Liver (tissue), 9 donors: ENCODE results near the gene CUL1. TPM values are rescaled to one million over a fixed set of nuclear protein-coding genes. Genes with fewer than 3 reads are reported as not detected.

Experiments used
- DNase-seq: peaks from one replicate; pipeline ENCODE4 v3.0.0-alpha.2; 2017; ENCODE audit warnings: low spot score
- H3K27ac ChIP-seq, 2 donors: one replicate each; pipeline ENCODE4 v1.7.0; 2013; ENCODE audit warnings: inconsistent platforms in 2 of 2, low read length in 2 of 2, control low read depth in 1 of 2, low read depth in 1 of 2, mild to moderate bottlenecking in 1 of 2
- H3K27me3 ChIP-seq, 4 donors: one replicate each; pipeline versions ENCODE4 v1.6.1 to v1.7.0; 2013; ENCODE audit warnings: low read length in 3 of 4, inconsistent platforms in 1 of 4, mild to moderate bottlenecking in 1 of 4, moderate library complexity in 1 of 4; ENCODE audit not compliant: control insufficient read depth in 4 of 4, insufficient read depth in 4 of 4
- H3K36me3 ChIP-seq, 4 donors: one replicate each; pipeline versions ENCODE4 v1.6.1 to v1.7.0; 2013; ENCODE audit warnings: low read length in 3 of 4, mild to moderate bottlenecking in 3 of 4, low read depth in 1 of 4, moderate library complexity in 1 of 4; ENCODE audit not compliant: control insufficient read depth in 4 of 4, insufficient read depth in 3 of 4
- H3K4me1 ChIP-seq, 4 donors: one replicate each; pipeline versions ENCODE4 v1.6.1 to v1.7.0; 2013; ENCODE audit warnings: low read length in 3 of 4, mild to moderate bottlenecking in 3 of 4, moderate library complexity in 1 of 4; ENCODE audit not compliant: control insufficient read depth in 4 of 4, insufficient read depth in 4 of 4
- H3K4me3 ChIP-seq, 3 donors: one replicate each; pipeline versions ENCODE4 v1.6.1 to v1.7.0; 2013; ENCODE audit warnings: low read length in 3 of 3, control low read depth in 1 of 3, low read depth in 1 of 3, mild to moderate bottlenecking in 1 of 3
- H3K9ac ChIP-seq, 2 donors: one replicate each; pipeline ENCODE4 v1.7.0; 2013; ENCODE audit warnings: low read length in 2 of 2, mild to moderate bottlenecking in 2 of 2, moderate library complexity in 2 of 2, control low read depth in 1 of 2, low read depth in 1 of 2
- H3K9me3 ChIP-seq, 4 donors: one replicate each; pipeline versions ENCODE4 v1.6.1 to v1.7.0; 2013; ENCODE audit warnings: low read length in 3 of 4; ENCODE audit not compliant: control insufficient read depth in 4 of 4
- EGR1 ChIP-seq, 2 donors: IDR thresholded peaks; 2 replicates each; pipeline ENCODE4 v1.6.1; 2016 to 2018; ENCODE audit warnings: antibody characterized with exemption in 2 of 2, low read depth in 2 of 2
- FOXA1 ChIP-seq: IDR thresholded peaks from 2 replicates; pipeline ENCODE4 v1.6.1; 2016; ENCODE audit warnings: antibody characterized with exemption
- FOXA2 ChIP-seq: IDR thresholded peaks from 2 replicates; pipeline ENCODE4 v1.6.1; 2016; ENCODE audit warnings: antibody characterized with exemption
- GABPA ChIP-seq, 2 donors: IDR thresholded peaks in 1 of 2; conservative IDR thresholded peaks in 1 of 2; 2 replicates each; pipeline ENCODE4 v1.6.1; 2016; ENCODE audit warnings: antibody characterized with exemption in 2 of 2, mild to moderate bottlenecking in 1 of 2, moderate library complexity in 1 of 2
- HNF4A ChIP-seq, 2 donors: conservative IDR thresholded peaks; 2 replicates each; pipeline ENCODE4 v1.6.1; 2016; ENCODE audit warnings: antibody characterized with exemption in 2 of 2, mild to moderate bottlenecking in 2 of 2
- HNF4G ChIP-seq: IDR thresholded peaks from 2 replicates; pipeline ENCODE4 v1.6.1; 2016; ENCODE audit warnings: antibody characterized with exemption
- JUND ChIP-seq, 2 donors: IDR thresholded peaks; 2 replicates each; pipeline ENCODE4 v1.6.1; 2016; ENCODE audit warnings: antibody characterized with exemption in 2 of 2
- NR2F2 ChIP-seq: IDR thresholded peaks from 2 replicates; pipeline ENCODE4 v1.6.1; 2016; ENCODE audit warnings: antibody characterized with exemption
- RAD21 ChIP-seq, 2 donors: IDR thresholded peaks; 2 replicates each; pipeline ENCODE4 v1.6.1; 2016; ENCODE audit warnings: antibody characterized with exemption in 2 of 2, mild to moderate bottlenecking in 2 of 2
- RXRA ChIP-seq, 2 donors: IDR thresholded peaks; 2 replicates each; pipeline ENCODE4 v1.6.1; 2017 to 2018; ENCODE audit warnings: antibody characterized with exemption in 2 of 2, mild to moderate bottlenecking in 1 of 2
- SP1 ChIP-seq: IDR thresholded peaks from 2 replicates; pipeline ENCODE4 v1.6.1; 2018; ENCODE audit warnings: antibody characterized with exemption, mild to moderate bottlenecking
- TAF1 ChIP-seq: conservative IDR thresholded peaks from 2 replicates; pipeline ENCODE4 v1.6.1; 2016; ENCODE audit warnings: antibody characterized with exemption, mild to moderate bottlenecking
- YY1 ChIP-seq: IDR thresholded peaks from 2 replicates; pipeline ENCODE4 v1.6.1; 2016; ENCODE audit warnings: antibody characterized with exemption, mild to moderate bottlenecking
- WGBS: extraction: QIAGEN DNeasy Blood & Tissue Kit; methylation state at CpG from one replicate; pipeline ENCODE4 v1.1.7; 2013; 5-methylcytosine and 5-hydroxymethylcytosine counted together
- polyA plus RNA-seq, 2 donors: library from polyadenylated mRNA; stranded (reverse) in 1 of 2; unstranded in 1 of 2; fragments of 200-250 nt in 1 of 2; fragments of >200 nt in 1 of 2; fragmentation: Nextera tagmentation in 1 of 2; extraction: Ambion mirVana in 1 of 2; gene quantifications; one replicate each; pipeline versions ENCODE4 v1.2.1 to v1.2.3, GENCODE V29; 2013 to 2015
- total RNA-seq, 2 donors: library from RNA; depleted of rRNA; stranded (reverse); fragments of >200 nt; gene quantifications; one replicate each; pipeline ENCODE4 v1.2.3, GENCODE V29; 2014
- TF ChIP-seq, protein P1 (sequence below): IDR thresholded peaks from 2 replicates; pipeline ENCODE4 v1.6.1; 2016; ENCODE audit warnings: antibody characterized with exemption
- TF ChIP-seq, protein P2 (sequence below): IDR thresholded peaks from 2 replicates; pipeline ENCODE4 v1.6.1; 2016; ENCODE audit warnings: antibody characterized with exemption
- TF ChIP-seq, protein P3 (sequence below): fragments of 150-350 bp; IDR thresholded peaks from 2 replicates; pipeline ENCODE4 v1.5.1; 2017; ENCODE audit warnings: improper control_type of control experiment, low read depth, low read length; ENCODE audit not compliant: missing input control
- TF ChIP-seq, protein P4 (sequence below): IDR thresholded peaks from 2 replicates; pipeline ENCODE4 v1.6.1; 2016; ENCODE audit warnings: antibody characterized with exemption
- TF ChIP-seq, protein P5 (sequence below): IDR thresholded peaks from 2 replicates; pipeline ENCODE4 v1.6.1; 2016; ENCODE audit warnings: antibody characterized with exemption, mild to moderate bottlenecking
- donor health status: healthy.
- donor health status: healthy.
- donor health status: healthy.
- donor health status: healthy.
- donor health status: healthy.

The CUL1 gene
- total and polyA plus RNA-seq, 4 donors: 21.7 to 56.7 (median 26.7) TPM

DNA sequence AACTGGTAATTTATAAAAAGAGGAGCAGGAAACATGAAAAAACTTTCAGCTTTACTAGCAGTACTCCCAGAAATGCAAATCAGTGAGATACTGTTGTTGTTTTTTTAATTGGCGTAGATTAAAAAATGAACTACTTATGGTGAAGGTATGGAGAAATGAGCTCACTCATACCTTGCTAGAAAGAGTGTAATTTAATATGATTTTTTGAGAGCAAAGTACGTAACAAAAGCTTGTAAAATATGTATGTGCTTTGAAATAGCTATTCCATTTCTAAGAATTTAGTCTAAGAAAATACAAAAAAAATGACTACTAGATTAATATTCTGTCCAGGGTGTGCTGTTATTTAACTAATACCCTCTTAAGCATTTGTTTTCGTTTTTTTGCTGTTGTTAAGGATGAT is 5.5 kb downstream of the CUL1 start:
- H3K27ac ChIP-seq: no peak overlapping the region
- no peak for TF ChIP-seq GABPA (IDR thresholded peaks at IDR 0.05 in 1 of 2, conservative IDR thresholded peaks at IDR 0.05 in 1 of 2)
- no peak for TF ChIP-seq SP1
- no peak for TF ChIP-seq FOXA1
- TF ChIP-seq, protein P1, sequence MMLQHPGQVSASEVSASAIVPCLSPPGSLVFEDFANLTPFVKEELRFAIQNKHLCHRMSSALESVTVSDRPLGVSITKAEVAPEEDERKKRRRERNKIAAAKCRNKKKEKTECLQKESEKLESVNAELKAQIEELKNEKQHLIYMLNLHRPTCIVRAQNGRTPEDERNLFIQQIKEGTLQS: no peak
- TF ChIP-seq TAF1: no peak
- TF ChIP-seq, protein P2, sequence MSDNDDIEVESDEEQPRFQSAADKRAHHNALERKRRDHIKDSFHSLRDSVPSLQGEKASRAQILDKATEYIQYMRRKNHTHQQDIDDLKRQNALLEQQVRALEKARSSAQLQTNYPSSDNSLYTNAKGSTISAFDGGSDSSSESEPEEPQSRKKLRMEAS: no peak
- no peak for TF ChIP-seq RAD21 (IDR thresholded peaks at IDR 0.05)
- no peak for TF ChIP-seq EGR1 (IDR thresholded peaks at IDR 0.05; ENCODE audit: low read depth in 2 of 2)
- TF ChIP-seq FOXA2: no peak
- TF ChIP-seq HNF4G: no peak
- TF ChIP-seq RXRA (IDR thresholded peaks at IDR 0.05): no peak
- TF ChIP-seq, protein P3, sequence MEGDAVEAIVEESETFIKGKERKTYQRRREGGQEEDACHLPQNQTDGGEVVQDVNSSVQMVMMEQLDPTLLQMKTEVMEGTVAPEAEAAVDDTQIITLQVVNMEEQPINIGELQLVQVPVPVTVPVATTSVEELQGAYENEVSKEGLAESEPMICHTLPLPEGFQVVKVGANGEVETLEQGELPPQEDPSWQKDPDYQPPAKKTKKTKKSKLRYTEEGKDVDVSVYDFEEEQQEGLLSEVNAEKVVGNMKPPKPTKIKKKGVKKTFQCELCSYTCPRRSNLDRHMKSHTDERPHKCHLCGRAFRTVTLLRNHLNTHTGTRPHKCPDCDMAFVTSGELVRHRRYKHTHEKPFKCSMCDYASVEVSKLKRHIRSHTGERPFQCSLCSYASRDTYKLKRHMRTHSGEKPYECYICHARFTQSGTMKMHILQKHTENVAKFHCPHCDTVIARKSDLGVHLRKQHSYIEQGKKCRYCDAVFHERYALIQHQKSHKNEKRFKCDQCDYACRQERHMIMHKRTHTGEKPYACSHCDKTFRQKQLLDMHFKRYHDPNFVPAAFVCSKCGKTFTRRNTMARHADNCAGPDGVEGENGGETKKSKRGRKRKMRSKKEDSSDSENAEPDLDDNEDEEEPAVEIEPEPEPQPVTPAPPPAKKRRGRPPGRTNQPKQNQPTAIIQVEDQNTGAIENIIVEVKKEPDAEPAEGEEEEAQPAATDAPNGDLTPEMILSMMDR: no peak
- H3K4me3 ChIP-seq: no peak overlapping the region
- H3K9ac ChIP-seq: no peak overlapping the region
- no peaks in the 10 kb centered on the region for H3K9me3 ChIP-seq
- no peaks in the 10 kb centered on the region for H3K27me3 ChIP-seq
- H3K36me3 ChIP-seq: no peaks in the 10 kb centered on the region
- H3K4me1 ChIP-seq: peaks cover 2 to 51% (median 29%) of the 10 kb centered on the region in 4 donors
- WGBS: 74% methylated on average over 3 of the region's 3 CpGs
- DNase-seq: no peak

DNA sequence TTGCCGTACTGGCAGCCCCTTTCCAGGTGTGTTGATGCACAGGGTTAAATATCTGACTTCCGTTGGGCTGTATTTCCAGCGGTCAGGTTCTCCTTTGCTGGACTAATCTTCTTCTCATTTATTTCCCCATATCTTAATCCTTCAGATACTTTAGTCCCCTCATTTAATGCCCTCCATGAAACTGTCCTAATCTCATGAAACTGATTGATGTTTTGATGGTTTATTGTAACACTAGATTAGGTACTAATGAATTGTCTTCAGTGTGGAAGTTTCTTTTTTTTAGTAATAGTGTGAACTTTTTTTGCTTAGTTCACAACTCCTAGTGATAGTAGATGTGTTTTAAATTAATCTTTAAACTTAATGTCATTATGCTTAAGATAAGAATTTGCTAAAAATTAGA is 6.3 kb downstream of the CUL1 start:
- no peaks in the 10 kb centered on the region for H3K9me3 ChIP-seq
- no peak for DNase-seq
- no peaks in the 10 kb centered on the region for H3K27me3 ChIP-seq
- no peak overlapping the region for H3K4me3 ChIP-seq
- TF ChIP-seq HNF4G: no peak
- TF ChIP-seq FOXA2: no peak
- TF ChIP-seq, protein P1: no peak
- TF ChIP-seq RXRA (IDR thresholded peaks at IDR 0.05): no peak
- TF ChIP-seq NR2F2: no peak
- no peak for TF ChIP-seq YY1
- no peak for TF ChIP-seq JUND (IDR thresholded peaks at IDR 0.05)
- no peak for TF ChIP-seq TAF1
- TF ChIP-seq SP1: no peak
- no peak for TF ChIP-seq RAD21 (IDR thresholded peaks at IDR 0.05)
- no peak for TF ChIP-seq FOXA1
- TF ChIP-seq, protein P4, sequence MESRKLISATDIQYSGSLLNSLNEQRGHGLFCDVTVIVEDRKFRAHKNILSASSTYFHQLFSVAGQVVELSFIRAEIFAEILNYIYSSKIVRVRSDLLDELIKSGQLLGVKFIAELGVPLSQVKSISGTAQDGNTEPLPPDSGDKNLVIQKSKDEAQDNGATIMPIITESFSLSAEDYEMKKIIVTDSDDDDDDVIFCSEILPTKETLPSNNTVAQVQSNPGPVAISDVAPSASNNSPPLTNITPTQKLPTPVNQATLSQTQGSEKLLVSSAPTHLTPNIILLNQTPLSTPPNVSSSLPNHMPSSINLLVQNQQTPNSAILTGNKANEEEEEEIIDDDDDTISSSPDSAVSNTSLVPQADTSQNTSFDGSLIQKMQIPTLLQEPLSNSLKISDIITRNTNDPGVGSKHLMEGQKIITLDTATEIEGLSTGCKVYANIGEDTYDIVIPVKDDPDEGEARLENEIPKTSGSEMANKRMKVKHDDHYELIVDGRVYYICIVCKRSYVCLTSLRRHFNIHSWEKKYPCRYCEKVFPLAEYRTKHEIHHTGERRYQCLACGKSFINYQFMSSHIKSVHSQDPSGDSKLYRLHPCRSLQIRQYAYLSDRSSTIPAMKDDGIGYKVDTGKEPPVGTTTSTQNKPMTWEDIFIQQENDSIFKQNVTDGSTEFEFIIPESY: no peak
- no peak for TF ChIP-seq HNF4A (conservative IDR thresholded peaks at IDR 0.05)
- TF ChIP-seq, protein P5, sequence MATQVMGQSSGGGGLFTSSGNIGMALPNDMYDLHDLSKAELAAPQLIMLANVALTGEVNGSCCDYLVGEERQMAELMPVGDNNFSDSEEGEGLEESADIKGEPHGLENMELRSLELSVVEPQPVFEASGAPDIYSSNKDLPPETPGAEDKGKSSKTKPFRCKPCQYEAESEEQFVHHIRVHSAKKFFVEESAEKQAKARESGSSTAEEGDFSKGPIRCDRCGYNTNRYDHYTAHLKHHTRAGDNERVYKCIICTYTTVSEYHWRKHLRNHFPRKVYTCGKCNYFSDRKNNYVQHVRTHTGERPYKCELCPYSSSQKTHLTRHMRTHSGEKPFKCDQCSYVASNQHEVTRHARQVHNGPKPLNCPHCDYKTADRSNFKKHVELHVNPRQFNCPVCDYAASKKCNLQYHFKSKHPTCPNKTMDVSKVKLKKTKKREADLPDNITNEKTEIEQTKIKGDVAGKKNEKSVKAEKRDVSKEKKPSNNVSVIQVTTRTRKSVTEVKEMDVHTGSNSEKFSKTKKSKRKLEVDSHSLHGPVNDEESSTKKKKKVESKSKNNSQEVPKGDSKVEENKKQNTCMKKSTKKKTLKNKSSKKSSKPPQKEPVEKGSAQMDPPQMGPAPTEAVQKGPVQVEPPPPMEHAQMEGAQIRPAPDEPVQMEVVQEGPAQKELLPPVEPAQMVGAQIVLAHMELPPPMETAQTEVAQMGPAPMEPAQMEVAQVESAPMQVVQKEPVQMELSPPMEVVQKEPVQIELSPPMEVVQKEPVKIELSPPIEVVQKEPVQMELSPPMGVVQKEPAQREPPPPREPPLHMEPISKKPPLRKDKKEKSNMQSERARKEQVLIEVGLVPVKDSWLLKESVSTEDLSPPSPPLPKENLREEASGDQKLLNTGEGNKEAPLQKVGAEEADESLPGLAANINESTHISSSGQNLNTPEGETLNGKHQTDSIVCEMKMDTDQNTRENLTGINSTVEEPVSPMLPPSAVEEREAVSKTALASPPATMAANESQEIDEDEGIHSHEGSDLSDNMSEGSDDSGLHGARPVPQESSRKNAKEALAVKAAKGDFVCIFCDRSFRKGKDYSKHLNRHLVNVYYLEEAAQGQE: no peak
- TF ChIP-seq, protein P3: no peak
- no peak overlapping the region for H3K27ac ChIP-seq
- H3K36me3 ChIP-seq: no peaks in the 10 kb centered on the region
- H3K9ac ChIP-seq: no peak overlapping the region
- WGBS: 48% methylated on average over 3 of the region's 3 CpGs
- H3K4me1 ChIP-seq: peaks cover 2 to 50% (median 29%) of the 10 kb centered on the region in 4 donors
